GM12878 (cell line): ENCODE measurements around the gene GGTLC2. TPM values are rescaled to one million over a fixed set of nuclear protein-coding genes. Genes with fewer than 3 reads are reported as not detected.

Experiments used
- ATAC-seq: fragments of 200-7000 bp; cut with Tn5 transposase; 3 replicates; pipeline ENCODE4 v1.9.1; 2020; ENCODE audit warnings: mild to moderate bottlenecking, moderate library complexity
- BruUV-seq: library from RNA; stranded (reverse); fragments of 400-500 nt; replicated peaks from 2 replicates; lab custom pipeline; 2021; lab: Mats Ljungman, UMichigan
- CTCF ChIA-PET: fragments of 300-600 bp; sonication (Branson Sonifier 250); formaldehyde crosslinking; extraction: SDS; loops from one replicate; lab custom pipeline; 2021; ENCODE audit warnings: inconsistent platforms; lab: Yijun Ruan, JAX
- POLR2A ChIA-PET: fragments of 350-600 bp; formaldehyde crosslinking; extraction: SDS; loops from one replicate; lab custom pipeline; 2021; ENCODE audit warnings: inconsistent platforms; lab: Charles Lee
- RAD21 ChIA-PET: fragments of 300-600 bp; sonication (Branson Sonifier 250); formaldehyde crosslinking; loops from one replicate; lab custom pipeline; 2023; ENCODE audit warnings: antibody characterized with exemption; ENCODE audit not compliant: unreplicated experiment; lab: Charles Lee
- SMC1A ChIA-PET: fragments of 300-600 bp; sonication (Branson Sonifier 250); formaldehyde crosslinking; loops from one replicate; lab custom pipeline; 2023; ENCODE audit not compliant: unreplicated experiment, uncharacterized antibody; lab: Charles Lee
- DNase-seq: peaks from one replicate; pipeline ENCODE4 v3.0.0-alpha.2; 2011; ENCODE audit warnings: low read depth, low spot score
- FAIRE-seq: peaks from 3 replicates; lab custom pipeline; 2011; peaks lifted over from hg19 to GRCh38; lab: Jason Lieb, UNC
- H2AFZ ChIP-seq: 2 replicates; pipeline ENCODE4 v1.6.0; 2011; ENCODE audit warnings: low read depth, low read length, control low read depth; ENCODE audit not compliant: control insufficient read depth
- H3K27ac ChIP-seq: 2 replicates; pipeline ENCODE4 v1.5.1; 2011; ENCODE audit warnings: control low read depth; ENCODE audit not compliant: control insufficient read depth, insufficient read depth
- H3K27me3 ChIP-seq, 2 experiments: replicated peaks in 1 of 2; 2 replicates each; pipeline versions ENCODE4 v1.6.0 to v1.6.1; 2011; ENCODE audit warnings: low read length in 1 of 2; ENCODE audit not compliant: control insufficient read depth in 2 of 2, insufficient read depth in 2 of 2
- H3K36me3 ChIP-seq, 2 experiments: 2 replicates each; pipeline ENCODE4 v1.5.1; 2011; ENCODE audit warnings: low read length in 1 of 2; ENCODE audit not compliant: control insufficient read depth in 2 of 2, insufficient read depth in 2 of 2
- H3K4me1 ChIP-seq: 2 replicates; pipeline ENCODE4 v1.6.1; 2011; ENCODE audit warnings: mild to moderate bottlenecking, low read length, moderate library complexity, mixed read lengths; ENCODE audit not compliant: control insufficient read depth, insufficient read depth
- H3K4me2 ChIP-seq: 2 replicates; pipeline ENCODE4 v1.6.0; 2011; ENCODE audit warnings: control low read depth; ENCODE audit not compliant: control insufficient read depth, insufficient read depth
- H3K4me3 ChIP-seq: fragments of 200-600 bp; sonication (generic); 2 replicates; pipeline ENCODE4 v1.5.1; 2016
- H3K79me2 ChIP-seq: 2 replicates; pipeline ENCODE4 v1.6.0; 2011; ENCODE audit warnings: low read length; ENCODE audit not compliant: control insufficient read depth, insufficient read depth
- H3K9ac ChIP-seq: 2 replicates; pipeline ENCODE4 v1.8.0; 2011; ENCODE audit warnings: low read length, control low read depth, mixed read lengths; ENCODE audit not compliant: control insufficient read depth, insufficient read depth
- H3K9me3 ChIP-seq: replicated peaks from 3 replicates; pipeline ENCODE4 v1.5.1; 2011; ENCODE audit warnings: mild to moderate bottlenecking, low read length; ENCODE audit not compliant: control insufficient read depth, insufficient read depth
- H4K20me1 ChIP-seq: 2 replicates; pipeline ENCODE4 v1.6.0; 2011; ENCODE audit not compliant: control insufficient read depth, insufficient read depth
- BCL11A ChIP-seq: IDR thresholded peaks from 2 replicates; pipeline ENCODE4 v1.6.1; 2011; ENCODE audit warnings: low read depth, low read length
- BMI1 ChIP-seq: fragments of 450-650 bp; IDR thresholded peaks from 2 replicates; pipeline ENCODE4 v1.6.1; 2016; ENCODE audit warnings: mild to moderate bottlenecking, moderate library complexity, borderline replicate concordance
- FOXK2 ChIP-seq: fragments of 450-650 bp; IDR thresholded peaks from 2 replicates; pipeline ENCODE4 v1.6.1; 2017; ENCODE audit warnings: mild to moderate bottlenecking, moderate library complexity
- KDM1A ChIP-seq: fragments of 200-600 bp; sonication (generic); IDR thresholded peaks from 2 replicates; pipeline ENCODE4 v1.6.1; 2016; ENCODE audit warnings: borderline replicate concordance
- MEF2A ChIP-seq: IDR thresholded peaks from 2 replicates; pipeline ENCODE4 v1.6.1; 2011; ENCODE audit warnings: low read depth, mild to moderate bottlenecking, low read length, moderate library complexity; ENCODE audit not compliant: insufficient read depth
- NFXL1 ChIP-seq: fragments of 450-650 bp; IDR thresholded peaks from 2 replicates; pipeline ENCODE4 v1.6.1; 2017; ENCODE audit warnings: antibody characterized with exemption, mild to moderate bottlenecking, borderline replicate concordance
- RELB ChIP-seq: fragments of 450-650 bp; IDR thresholded peaks from 2 replicates; pipeline ENCODE4 v1.6.1; 2017; ENCODE audit warnings: low read depth, mild to moderate bottlenecking, moderate library complexity
- REST ChIP-seq: IDR thresholded peaks from 2 replicates; pipeline ENCODE4 v1.6.1; 2012; ENCODE audit warnings: mild to moderate bottlenecking, low read depth, low read length
- SMARCA5 ChIP-seq: fragments of 450-650 bp; IDR thresholded peaks from 2 replicates; pipeline ENCODE4 v1.6.1; 2017; ENCODE audit warnings: mild to moderate bottlenecking
- SRF ChIP-seq, 2 experiments: IDR thresholded peaks; 2 replicates each; pipeline ENCODE4 v1.6.1; 2011; ENCODE audit warnings: low read depth in 2 of 2, low read length in 2 of 2, mild to moderate bottlenecking in 1 of 2, moderate library complexity in 1 of 2
- STAT1 ChIP-seq: fragments of 450-650 bp; conservative IDR thresholded peaks from 2 replicates; pipeline ENCODE4 v1.6.1; 2014; ENCODE audit warnings: antibody characterized with exemption, mild to moderate bottlenecking
- ZBED1 ChIP-seq: IDR thresholded peaks from 2 replicates; pipeline ENCODE4 v1.6.1; 2016; ENCODE audit warnings: borderline replicate concordance
- ZNF592 ChIP-seq: fragments of 450-650 bp; IDR thresholded peaks from 2 replicates; pipeline ENCODE4 v1.6.1; 2017; ENCODE audit warnings: mild to moderate bottlenecking, moderate library complexity
- ZSCAN29 ChIP-seq: fragments of 450-650 bp; IDR thresholded peaks from 2 replicates; pipeline ENCODE4 v1.6.1; 2017; ENCODE audit warnings: mild to moderate bottlenecking, moderate library complexity
- WGBS: methylation state at CpG from one replicate; pipeline ENCODE4 v1.1.6; 2016; ENCODE audit warnings: low lambda C conversion rate; ENCODE audit not compliant: insufficient replicate concordance, insufficient coverage; ENCODE audit errors: missing lambda C conversion rate; 5-methylcytosine and 5-hydroxymethylcytosine counted together
- in situ Hi-C: fragments of 300-500 bp; cut with MboI; formaldehyde crosslinking; loops from 9 replicates; pipeline ENCODE4 v1.14.3; 2018; ENCODE audit warnings: mixed read lengths
- intact Hi-C: fragments of 100-400 bp; cut with micrococcal nuclease; formaldehyde crosslinking; loops from one replicate; pipeline ENCODE4 v1.14.2; 2022; ENCODE audit not compliant: unreplicated experiment
- polyA plus RNA-seq, 11 experiments: library from polyadenylated mRNA; depleted of rRNA in 4 of 11; unstranded in 6 of 11; stranded (reverse) in 5 of 11; fragments of >200 nt; fragmentation: Nextera tagmentation in 4 of 11; fragmentation: Illumina TruSeq in 1 of 11; extraction: Ambion mirVana in 4 of 11; extraction: Trizol in 1 of 11; gene quantifications; 1 replicate in 1 of 11; 2 replicates in 10 of 11; pipeline versions ENCODE4 v1.2.1 to v1.2.3, GENCODE V29; 2011 to 2016; ENCODE audit warnings: inconsistent platforms in 2 of 11, missing spikeins in 2 of 11, low read depth in 1 of 11
- total RNA-seq, 4 experiments: library from RNA; depleted of rRNA in 3 of 4; stranded (reverse); fragments of >200 nt in 3 of 4; fragmentation: Illumina TruSeq in 1 of 4; extraction: Trizol in 1 of 4; gene quantifications; 2 replicates each; pipeline versions ENCODE4 v1.2.1 to v1.2.3, GENCODE V29; 2013 to 2021
- TF ChIP-seq, protein P1 (sequence below): IDR thresholded peaks from 2 replicates; pipeline ENCODE4 v1.6.1; 2011; ENCODE audit warnings: mild to moderate bottlenecking, low read depth, low read length, moderate library complexity; ENCODE audit not compliant: insufficient replicate concordance

GGTLC2 gene
- total and polyA plus RNA-seq, 10 of the 15 experiments (the other 5 are each of a cell fraction or from before 2014, with no cell fraction given): not detected

DNA sequence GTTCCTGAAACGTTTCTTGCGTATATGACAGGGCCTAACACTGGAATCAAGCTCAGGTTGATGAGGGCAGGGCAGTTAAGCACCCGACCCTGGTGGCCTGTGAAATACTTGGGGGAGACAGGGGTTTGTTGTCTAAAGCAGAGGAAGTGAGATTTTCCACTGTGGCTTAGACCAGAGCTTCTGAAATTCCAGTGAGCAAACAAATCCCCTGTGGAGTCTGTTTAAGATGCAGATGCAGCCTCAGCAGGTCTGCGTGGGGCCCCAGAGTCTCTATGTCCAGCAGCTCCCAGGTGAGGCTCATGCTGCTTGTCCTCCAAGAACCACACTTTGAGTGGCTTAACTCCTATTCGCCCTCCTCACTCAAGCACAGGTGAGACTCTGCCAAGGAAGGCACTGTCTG lies 46.3 kb upstream of the GGTLC2 start:
- no peak for ATAC-seq
- WGBS: 49% methylated on average over 5 of the region's 5 CpGs
- CTCF ChIA-PET: interaction anchor here (1.0 to 1.6 kb wide), 4 partner anchors 11 to 112 kb away, joined by 3 to 4 read pairs (median 4); no protein-coding TSS in a partner anchor
- no peak overlapping the region for H3K4me2 ChIP-seq
- no peaks in the 10 kb centered on the region for H3K9me3 ChIP-seq
- in situ Hi-C loops: no loop called here
- intact Hi-C loops: no loop called here
- H3K9ac ChIP-seq: no peak overlapping the region
- no peak overlapping the region for H2AFZ ChIP-seq
- H4K20me1 ChIP-seq: no peaks in the 10 kb centered on the region
- no peaks in the 10 kb centered on the region for H3K4me1 ChIP-seq
- BruUV-seq: no TSS peak
- no peaks in the 10 kb centered on the region for H3K36me3 ChIP-seq
- RAD21 ChIA-PET: interaction anchor here (2.1 kb wide), 1 partner anchor 166 kb away, joined by 5 read pairs; no protein-coding TSS in a partner anchor
- no peaks in the 10 kb centered on the region for H3K27me3 ChIP-seq
- POLR2A ChIA-PET: no interaction called here
- H3K79me2 ChIP-seq: no peaks in the 10 kb centered on the region
- SMC1A ChIA-PET: interaction anchor here (0.7 to 1.2 kb wide), 2 partner anchors 11 to 18 kb away, joined by 3 read pairs; no protein-coding TSS in a partner anchor
- no peak for DNase-seq
- H3K4me3 ChIP-seq: no peak overlapping the region
- FAIRE-seq: no peak
- H3K27ac ChIP-seq: no peak overlapping the region
- TF ChIP-seq NFXL1: no peak
- TF ChIP-seq RELB: no peak
- no peak for TF ChIP-seq REST
- TF ChIP-seq MEF2A: no peak
- no peak for TF ChIP-seq SMARCA5
- TF ChIP-seq ZNF592: no peak
- no peak for TF ChIP-seq FOXK2
- no peak for TF ChIP-seq STAT1
- TF ChIP-seq, protein P1, sequence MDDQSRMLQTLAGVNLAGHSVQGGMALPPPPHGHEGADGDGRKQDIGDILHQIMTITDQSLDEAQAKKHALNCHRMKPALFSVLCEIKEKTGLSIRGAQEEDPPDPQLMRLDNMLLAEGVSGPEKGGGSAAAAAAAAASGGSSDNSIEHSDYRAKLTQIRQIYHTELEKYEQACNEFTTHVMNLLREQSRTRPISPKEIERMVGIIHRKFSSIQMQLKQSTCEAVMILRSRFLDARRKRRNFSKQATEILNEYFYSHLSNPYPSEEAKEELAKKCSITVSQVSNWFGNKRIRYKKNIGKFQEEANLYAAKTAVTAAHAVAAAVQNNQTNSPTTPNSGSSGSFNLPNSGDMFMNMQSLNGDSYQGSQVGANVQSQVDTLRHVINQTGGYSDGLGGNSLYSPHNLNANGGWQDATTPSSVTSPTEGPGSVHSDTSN: no peak
- TF ChIP-seq ZSCAN29: no peak
- no peak for TF ChIP-seq ZBED1
- no peak for TF ChIP-seq KDM1A
- TF ChIP-seq BCL11A: no peak
- no peak for TF ChIP-seq BMI1
- TF ChIP-seq SRF (IDR thresholded peaks at IDR 0.05; ENCODE audit: low read depth in 2 of 2, low read length in 2 of 2): no peak
